HepG2 (cell line): ENCODE data around the gene INPP4B.

ENCODE experiments used
- EZH2 ChIP-seq: conservative IDR thresholded peaks from 2 replicates; pipeline ENCODE4 v1.6.1; 2012; ENCODE audit warnings: mild to moderate bottlenecking, low read depth, low read length, moderate library complexity
- GABPA ChIP-seq, 2 experiments: IDR thresholded peaks; 2 replicates each; pipeline ENCODE4 v1.6.1; 2011 to 2016; ENCODE audit warnings: low read depth in 2 of 2, low read length in 1 of 2, missing biosample characterization in 1 of 2, missing genetic modification characterization in 1 of 2
- ZFP41 ChIP-seq: sonication (generic); formaldehyde crosslinking; IDR thresholded peaks from 2 replicates; pipeline ENCODE4 v1.4.0; 2020; ENCODE audit warnings: mild to moderate bottlenecking, missing genetic modification reagents, borderline replicate concordance
- ZNF232 ChIP-seq: sonication (generic); formaldehyde crosslinking; IDR thresholded peaks from 2 replicates; pipeline ENCODE4 v1.4.0; 2020; ENCODE audit warnings: missing genetic modification reagents, borderline replicate concordance
- ZNF263 ChIP-seq: sonication (generic); formaldehyde crosslinking; IDR thresholded peaks from 2 replicates; pipeline ENCODE4 v1.4.0; 2020; ENCODE audit warnings: missing genetic modification reagents
- ZNF580 ChIP-seq: IDR thresholded peaks from 2 replicates; pipeline ENCODE4 v1.6.1; 2016; ENCODE audit warnings: low read depth, borderline replicate concordance
- ZNF639 ChIP-seq: conservative IDR thresholded peaks from 2 replicates; pipeline ENCODE4 v1.6.1; 2018; ENCODE audit warnings: missing genetic modification reagents
- ZNF660 ChIP-seq: sonication (generic); formaldehyde crosslinking; IDR thresholded peaks from 2 replicates; pipeline ENCODE4 v1.5.1; 2020; ENCODE audit warnings: mild to moderate bottlenecking, low read depth, missing genetic modification reagents, borderline replicate concordance
- ZNF790 ChIP-seq: sonication (generic); formaldehyde crosslinking; IDR thresholded peaks from 2 replicates; pipeline ENCODE4 v1.8.0; 2022; ENCODE audit warnings: missing genetic modification reagents, mild to moderate bottlenecking, borderline replicate concordance

GRCh38 chr4:142218726-142219125 is 627.4 kb downstream of the INPP4B start:
- TF ChIP-seq ZNF790, result no peak
- no peak for TF ChIP-seq GABPA (IDR thresholded peaks at IDR 0.05; ENCODE audit: low read depth, low read length)
- TF ChIP-seq GABPA (CRISPR knock-in tag; IDR thresholded peaks at IDR 0.05; ENCODE audit: low read depth), result no peak
- no peak for TF ChIP-seq ZFP41 (CRISPR knock-in tag)
- TF ChIP-seq ZNF232 (CRISPR knock-in tag), result no peak
- TF ChIP-seq ZNF639 (CRISPR knock-in tag), result no peak
- no peak for TF ChIP-seq EZH2
- TF ChIP-seq ZNF580 (CRISPR knock-in tag), result no peak
- no peak for TF ChIP-seq ZNF660 (CRISPR knock-in tag)
- TF ChIP-seq ZNF263 (CRISPR knock-in tag), result no peak
